ENCODE data around the gene WDR4.
"Not testable (repeated sequence)": the region's sequence is repeated elsewhere in the genome, so short reads cannot be mapped to it uniquely, and the experiment has no call there.

- not testable (repeated sequence) for TF ChIP-seq CTCF (conservative IDR thresholded peaks at IDR 0.05; ENCODE audit: low read depth, low read length); EZH2 (IDR thresholded peaks at IDR 0.05; ENCODE audit: low read length, unreplicated experiment)
These were observed 48.3 kb upstream of the WDR4 start for GRCh38 chr21:42927474-42928200.

Data from PC-3 (cell line).